GM21381 (cell line): Measurements from ENCODE around the gene MTHFD2L.
"Not testable (repeated sequence)": the region's sequence is repeated elsewhere in the genome, so short reads cannot be mapped to it uniquely, and the experiment has no call there.

Source experiments
- ATAC-seq: cut with Tn5 transposase; IDR thresholded peaks from one replicate; pipeline ENCODE4 v1.9.1; 2021; ENCODE audit warnings: mild to moderate bottlenecking, moderate library complexity; ENCODE audit not compliant: unreplicated experiment

MTHFD2L gene

DNA sequence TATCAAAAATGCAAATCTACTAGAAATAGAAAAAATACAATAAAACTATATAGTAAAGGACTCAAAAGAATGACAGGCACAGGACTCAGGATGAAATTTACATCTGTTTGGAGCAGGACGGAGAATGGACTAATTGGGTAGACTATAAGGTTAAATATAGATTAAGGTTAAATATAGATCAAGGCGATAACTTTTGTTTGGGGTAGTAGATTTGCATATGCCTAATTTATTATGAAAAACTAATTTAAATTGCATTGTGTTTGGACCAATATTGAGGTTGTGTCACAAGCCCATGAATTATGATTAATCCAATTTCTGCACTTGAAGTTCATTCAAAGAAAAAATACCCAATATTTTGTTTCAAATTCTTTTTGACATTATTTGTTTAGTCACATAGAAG, 31.0 kb downstream of the MTHFD2L start:
- no peak for ATAC-seq

DNA sequence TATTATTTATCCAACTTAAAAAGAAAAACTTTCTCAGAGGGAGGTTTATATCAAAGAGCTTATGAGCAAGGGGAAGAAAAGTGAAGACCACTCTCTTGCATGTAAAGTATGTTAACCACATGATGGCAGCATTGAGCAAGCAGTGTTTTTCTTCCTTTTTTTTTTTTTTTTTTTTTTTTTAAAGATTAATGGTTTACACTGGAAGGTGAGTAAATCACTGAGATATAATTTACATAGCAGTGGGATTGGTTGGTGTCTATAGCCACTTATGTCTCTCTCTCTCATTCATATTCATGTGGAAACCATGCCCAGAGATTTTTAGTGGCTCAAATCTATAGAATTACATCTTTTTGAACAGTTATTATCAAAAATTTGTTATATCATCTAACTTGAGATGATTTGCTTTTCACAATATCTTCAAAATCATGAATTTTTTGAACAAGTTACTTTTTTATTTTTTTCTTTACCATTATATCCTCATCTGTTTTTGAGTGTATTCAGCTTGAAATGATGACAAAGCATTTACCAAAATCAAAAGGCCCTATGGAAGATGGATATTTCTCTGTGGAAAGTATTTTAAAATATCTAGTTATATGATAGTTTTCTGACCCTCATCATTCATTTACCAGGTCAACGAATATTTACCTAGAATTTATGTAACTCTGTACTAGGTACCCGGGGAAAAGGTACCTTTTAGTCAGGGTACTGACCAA, 31.6 kb downstream of the MTHFD2L start:
- peak; percentile 50 for ATAC-seq

- ATAC-seq: no peak
Observed at GRCh38 chr4:74190332-74190731, 32.4 kb downstream of the MTHFD2L start.

- no peak for ATAC-seq
Observed at GRCh38 chr4:74190919-74191397, 33.0 kb downstream of the MTHFD2L start.

DNA sequence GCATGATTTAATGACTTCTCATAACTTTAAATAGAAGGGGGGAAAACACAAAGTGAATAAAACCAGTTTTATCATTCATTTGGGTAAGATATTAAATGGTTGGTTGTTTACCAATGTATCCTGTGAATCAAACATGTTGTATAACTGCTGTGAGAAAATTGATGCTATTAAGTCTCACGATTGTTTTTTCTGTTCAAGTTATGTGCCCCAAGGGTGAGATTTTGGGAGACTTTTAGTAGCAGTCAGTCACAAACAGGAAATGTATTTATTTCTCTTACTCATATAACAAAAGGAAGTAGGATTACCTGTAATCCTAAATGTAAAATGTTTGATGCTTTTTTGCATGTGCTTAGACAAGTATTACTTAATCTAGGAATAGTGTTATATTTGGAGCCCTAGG, 39.2 kb downstream of the MTHFD2L start:
- peak; percentile 60 for ATAC-seq

DNA sequence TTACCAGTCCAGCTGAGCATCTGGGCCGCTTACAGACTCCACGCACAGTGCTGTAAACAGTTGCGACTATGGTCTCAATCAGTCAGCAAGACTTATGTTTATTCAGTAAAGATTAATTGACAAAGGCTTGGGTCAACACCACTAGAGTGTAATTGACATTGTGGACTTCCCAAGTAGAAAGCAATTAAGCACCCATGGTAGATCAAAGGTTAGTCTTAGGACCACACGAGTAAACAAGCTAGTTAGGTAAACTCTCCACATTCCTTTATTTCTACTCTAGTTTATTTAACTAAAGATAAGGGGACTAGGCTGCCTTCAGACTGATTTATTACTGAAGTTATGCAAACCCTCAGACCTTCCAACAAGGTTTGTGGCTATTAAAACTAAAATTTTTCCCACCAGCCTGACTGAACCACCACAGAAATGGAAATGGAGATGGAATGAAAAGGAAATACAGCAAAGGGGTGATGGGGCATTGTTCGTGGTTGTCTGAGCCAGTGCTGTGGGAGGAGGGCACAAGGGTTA, 44.2 kb downstream of the MTHFD2L start:
- ATAC-seq: no peak

DNA sequence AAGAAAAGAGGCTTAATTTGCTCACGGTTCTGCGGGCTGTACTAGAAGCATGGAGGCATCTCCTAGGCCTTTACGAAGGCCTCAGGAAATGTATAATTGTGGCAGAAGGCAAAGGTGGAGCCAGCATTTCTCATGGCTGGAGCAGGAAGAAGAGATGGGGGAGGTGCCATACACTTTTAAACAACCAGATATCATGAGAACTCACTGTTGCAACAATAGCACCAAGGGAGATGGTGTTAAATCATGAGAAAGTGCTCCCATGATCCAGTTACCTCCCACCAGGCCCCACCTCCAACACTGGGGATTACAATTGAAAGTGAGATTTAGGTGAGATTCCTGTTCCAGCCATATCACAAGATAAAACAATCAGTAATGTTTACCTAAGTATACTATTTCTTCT, 45.5 kb downstream of the MTHFD2L start:
- no peak for ATAC-seq

- no peak for ATAC-seq
Observed at GRCh38 chr4:74205046-74205445, 47.1 kb downstream of the MTHFD2L start.

DNA sequence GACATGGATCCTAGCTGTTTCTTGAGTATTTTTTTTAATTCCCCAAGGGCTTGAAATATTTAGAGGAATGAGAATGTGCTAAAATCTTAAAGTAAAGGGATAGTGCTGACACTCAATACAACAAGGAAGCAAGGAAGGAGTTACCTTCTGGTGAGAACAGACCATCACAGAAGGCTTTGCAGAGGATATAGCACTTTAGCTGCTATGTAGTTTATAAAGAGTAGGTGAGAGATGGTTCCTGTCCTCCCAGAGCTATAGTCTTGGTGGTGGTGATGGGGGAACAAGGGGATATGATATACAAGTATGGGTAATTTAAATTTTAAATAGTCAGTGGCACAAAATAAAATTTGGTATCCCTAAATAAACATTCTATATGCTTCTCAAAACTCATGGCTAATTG, 47.6 kb downstream of the MTHFD2L start:
- no peak for ATAC-seq

- ATAC-seq: peak; percentile 79
Observed at GRCh38 chr4:74206088-74206825, 48.3 kb downstream of the MTHFD2L start.

DNA sequence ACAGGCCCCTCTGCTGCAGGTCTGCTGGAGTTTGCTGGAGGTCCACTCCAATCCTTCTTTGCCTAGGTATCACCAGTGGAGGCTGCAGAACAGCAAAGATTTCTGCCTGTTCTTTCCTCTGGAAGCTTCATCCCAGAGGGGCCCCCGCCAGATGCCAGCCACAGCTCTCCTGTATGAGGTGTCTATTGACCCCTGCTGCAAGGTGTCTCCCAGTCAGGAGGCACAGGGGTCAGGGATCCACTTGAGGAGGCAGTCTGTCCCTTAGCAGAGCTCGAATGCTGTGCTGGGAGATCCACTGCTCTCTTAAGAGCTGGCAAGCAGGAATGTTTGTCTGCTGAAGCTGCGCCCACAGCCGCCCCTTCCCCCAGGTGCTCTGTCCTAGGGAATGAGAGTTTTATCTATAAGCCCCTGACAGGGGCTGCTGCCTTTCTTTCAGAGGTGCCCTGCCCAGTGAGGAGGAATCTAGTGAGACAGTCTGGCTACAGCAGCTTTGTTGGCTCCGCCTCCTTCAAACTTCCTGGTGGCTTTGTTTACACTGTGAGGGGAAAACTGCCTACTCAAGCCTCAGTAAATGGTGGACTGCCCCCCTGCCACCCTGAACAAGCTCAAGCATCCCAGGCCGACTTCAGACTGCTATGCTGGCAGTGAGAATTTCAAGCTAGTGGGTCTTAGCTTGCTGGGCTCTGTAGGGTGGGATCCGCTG, 56.7 kb downstream of the MTHFD2L start:
- ATAC-seq: not testable (repeated sequence)

- ATAC-seq: not testable (repeated sequence)
Observed at GRCh38 chr4:74215236-74215635, 57.3 kb downstream of the MTHFD2L start.

GRCh38 chr4:74217365-74217764, 59.4 kb downstream of the MTHFD2L start:
- no peak for ATAC-seq

GRCh38 chr4:74218201-74218600, 60.3 kb downstream of the MTHFD2L start:
- no peak for ATAC-seq

DNA sequence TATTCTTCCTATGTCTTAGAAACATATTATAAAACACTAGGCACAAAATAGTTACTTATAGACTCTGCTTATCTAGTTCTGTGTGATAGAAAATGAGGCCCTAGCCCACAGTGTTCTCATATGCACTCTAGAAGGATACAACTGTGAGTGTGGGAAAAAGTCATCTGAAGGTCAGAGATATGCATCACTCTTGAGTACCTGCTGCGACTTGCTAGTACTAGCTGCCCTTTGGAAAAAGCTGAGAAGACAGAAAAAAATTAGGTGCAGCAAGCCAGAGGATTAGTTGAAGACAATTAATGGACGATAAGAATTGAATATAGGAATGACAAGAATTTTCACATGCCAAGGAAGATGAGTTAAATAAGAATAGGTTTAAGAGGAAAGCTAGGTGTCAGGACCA, 61.3 kb downstream of the MTHFD2L start:
- no peak for ATAC-seq

DNA sequence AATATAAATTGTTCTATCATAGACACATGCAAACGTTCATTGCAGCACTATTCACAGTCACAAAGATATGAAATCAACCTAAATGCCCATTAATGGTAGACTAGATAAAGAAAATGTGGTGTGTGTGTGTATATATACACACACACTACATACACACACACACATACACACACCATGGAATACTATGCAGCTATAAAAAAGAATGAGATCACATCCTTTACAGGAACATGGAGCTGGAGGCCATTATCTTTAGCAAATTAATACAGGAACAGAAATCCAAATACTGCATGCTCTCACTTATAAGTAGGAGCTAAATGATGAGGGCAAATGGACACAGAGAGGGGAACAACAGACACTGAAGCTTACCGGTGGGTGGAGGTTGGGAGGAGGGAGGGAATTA, 65.2 kb downstream of the MTHFD2L start:
- no peak for ATAC-seq

DNA sequence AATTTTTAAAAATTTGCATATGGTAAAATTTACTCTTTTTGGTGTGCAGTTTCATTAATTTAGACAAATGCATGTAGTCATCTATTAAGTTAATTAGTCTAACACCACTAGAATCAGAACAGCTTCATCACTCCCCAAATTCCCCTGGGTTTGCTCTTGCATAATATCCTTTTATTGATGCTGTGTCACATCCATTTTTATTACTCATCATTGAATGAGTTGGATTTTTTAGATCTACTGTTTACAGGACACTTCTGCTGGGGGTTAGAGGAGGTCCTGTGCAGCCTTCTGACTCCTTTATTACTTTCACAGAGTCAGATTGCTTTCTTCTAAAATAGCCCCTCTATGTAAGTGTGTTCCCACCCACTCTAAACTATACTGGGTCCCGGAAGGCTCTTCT, 65.9 kb downstream of the MTHFD2L start:
- no peak for ATAC-seq

GRCh38 chr4:74228691-74229640, 71.0 kb downstream of the MTHFD2L start:
- peak; percentile 83 for ATAC-seq

DNA sequence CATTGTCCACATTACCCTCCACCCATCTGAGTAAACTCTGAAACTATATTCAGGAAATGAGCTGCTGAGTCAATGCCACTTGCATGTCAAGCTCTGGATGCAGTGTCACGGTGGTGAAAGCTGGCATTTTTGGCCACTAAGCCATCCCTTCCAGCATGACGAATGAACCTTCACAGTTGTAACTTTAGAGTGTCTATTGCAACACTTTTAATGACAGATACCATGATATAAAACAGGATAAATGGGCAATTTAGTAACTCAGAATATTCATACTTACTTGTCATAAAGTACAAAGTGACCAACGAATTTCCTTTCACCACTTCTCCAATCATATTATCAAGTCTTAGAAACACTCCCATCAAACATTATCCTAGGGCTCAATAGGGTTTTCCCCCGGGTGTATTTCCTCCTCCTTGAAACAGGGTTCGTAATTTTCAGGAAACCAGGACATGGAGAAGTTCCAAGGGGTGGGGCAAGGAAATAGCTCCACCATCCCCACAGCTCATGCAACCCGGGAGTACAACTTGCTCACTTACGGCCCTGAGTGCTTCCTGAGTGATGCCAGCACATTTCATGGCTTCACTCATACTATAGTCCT, 73.1 kb downstream of the MTHFD2L start:
- peak; percentile 42 for ATAC-seq

GRCh38 chr4:74235135-74235534, 77.2 kb downstream of the MTHFD2L start:
- peak; percentile 69 for ATAC-seq
